Adipocyte (in vitro differentiated cells): ENCODE measurements around the gene SEMA5A.

Experiments used
- DNase-seq: peaks from one replicate; pipeline ENCODE4 v3.0.0-alpha.2; 2015; ENCODE audit warnings: low read depth
- H3K27me3 ChIP-seq: replicated peaks from 2 replicates; pipeline ENCODE4 v1.7.0; 2013; ENCODE audit warnings: mild to moderate bottlenecking, low read length, moderate library complexity; ENCODE audit not compliant: control insufficient read depth, insufficient read depth
- H3K36me3 ChIP-seq: 2 replicates; pipeline ENCODE4 v1.7.0; 2013; ENCODE audit warnings: low read length, mild to moderate bottlenecking, moderate library complexity; ENCODE audit not compliant: control insufficient read depth, insufficient read depth, severe bottlenecking
- H3K4me1 ChIP-seq: 2 replicates; pipeline ENCODE4 v1.7.0; 2013; ENCODE audit warnings: mild to moderate bottlenecking, low read length, moderate library complexity; ENCODE audit not compliant: control insufficient read depth, insufficient read depth
- H3K4me3 ChIP-seq: 2 replicates; pipeline ENCODE4 v1.7.0; 2013; ENCODE audit warnings: mild to moderate bottlenecking, low read length, moderate library complexity
- H3K9ac ChIP-seq: 2 replicates; pipeline ENCODE4 v1.7.0; 2013; ENCODE audit warnings: mild to moderate bottlenecking, low read length, moderate library complexity
- H3K9me3 ChIP-seq: 2 replicates; pipeline ENCODE4 v1.7.0; 2013; ENCODE audit warnings: mild to moderate bottlenecking, low read length, moderate library complexity; ENCODE audit not compliant: control insufficient read depth

SEMA5A gene

DNA sequence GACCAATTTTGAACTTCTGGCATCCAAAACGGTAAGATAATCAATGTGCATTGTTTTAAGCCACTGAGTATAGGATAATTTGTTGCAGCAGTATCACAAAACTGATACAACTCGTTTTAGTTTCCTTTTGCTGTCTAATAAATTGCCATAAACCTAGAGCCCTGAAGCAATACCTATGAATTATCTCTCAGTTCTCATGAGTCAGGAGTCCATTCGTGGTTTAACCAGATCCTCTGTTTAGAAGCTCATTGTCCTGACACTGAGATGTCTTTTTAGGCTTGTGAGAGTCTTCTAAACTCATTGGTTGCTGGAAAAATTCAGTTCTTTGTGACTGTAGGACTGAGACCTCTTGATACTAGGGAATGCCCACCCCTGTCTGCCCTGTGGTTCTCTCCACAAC is 262.9 kb downstream of the SEMA5A start:
- Histone ChIP-seq H3K4me1 (peaks cover 24% of the 10 kb centered on the region), H3K9me3 (no peaks in the 10 kb centered on the region), H3K9ac (no peak overlapping the region), H3K36me3 (no peaks in the 10 kb centered on the region), H3K27me3 (no peaks in the 10 kb centered on the region), H3K4me3 (no peak overlapping the region)
- no peak for DNase-seq

DNA sequence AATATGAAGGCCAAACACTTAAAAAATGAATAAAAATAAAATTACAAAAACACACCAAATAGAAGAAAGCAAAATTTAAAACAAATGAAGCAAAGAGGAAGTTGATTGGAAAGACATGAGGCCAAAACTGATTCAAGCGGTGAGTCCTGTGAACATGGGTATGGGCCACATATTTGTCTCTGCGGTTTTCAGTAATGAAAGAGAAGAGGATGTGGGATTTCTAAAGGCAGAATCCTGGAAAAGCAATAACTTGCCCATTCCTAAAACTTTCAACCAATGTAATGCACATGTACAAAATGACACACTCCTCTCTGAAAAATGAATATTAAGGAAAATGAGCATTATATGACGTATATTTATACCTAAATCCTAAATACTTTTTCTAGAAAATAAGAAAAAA is 263.7 kb downstream of the SEMA5A start:
- Histone ChIP-seq H3K9me3 (no peaks in the 10 kb centered on the region), H3K27me3 (no peaks in the 10 kb centered on the region), H3K4me3 (no peak overlapping the region), H3K9ac (no peak overlapping the region), H3K36me3 (no peaks in the 10 kb centered on the region), H3K4me1 (peaks cover 24% of the 10 kb centered on the region)
- DNase-seq = no peak

DNA sequence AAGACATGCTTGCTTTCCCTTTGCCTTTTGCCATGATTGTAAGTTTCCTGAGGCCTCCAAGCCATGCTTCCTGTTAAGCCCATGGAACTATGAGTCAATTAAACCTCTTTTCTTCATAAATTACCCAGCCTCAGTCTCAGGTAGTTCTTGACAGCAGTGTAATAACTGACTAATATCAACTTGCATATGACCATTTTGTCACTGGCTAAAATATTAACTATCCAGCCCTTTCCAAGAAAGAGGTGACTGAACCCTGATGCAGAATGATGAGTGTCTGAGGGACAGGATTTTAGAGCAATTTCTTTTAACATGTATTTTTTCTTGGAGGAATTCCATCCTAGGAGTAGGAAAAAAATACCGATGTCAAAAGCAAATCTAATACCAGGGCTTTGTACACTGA is 266.1 kb downstream of the SEMA5A start:
- no peak for DNase-seq
- Histone ChIP-seq H3K4me3 (no peak overlapping the region), H3K4me1 (peaks cover 14% of the 10 kb centered on the region), H3K27me3 (no peaks in the 10 kb centered on the region), H3K9me3 (no peaks in the 10 kb centered on the region), H3K9ac (no peak overlapping the region), H3K36me3 (no peaks in the 10 kb centered on the region)

GRCh38 chr5:9278921-9279603 is 266.8 kb downstream of the SEMA5A start:
- Histone ChIP-seq H3K4me3 (no peak overlapping the region), H3K9me3 (no peaks in the 10 kb centered on the region), H3K27me3 (no peaks in the 10 kb centered on the region), H3K9ac (no peak overlapping the region), H3K4me1 (peaks cover 6% of the 10 kb centered on the region), H3K36me3 (no peaks in the 10 kb centered on the region)
- no peak for DNase-seq

DNA sequence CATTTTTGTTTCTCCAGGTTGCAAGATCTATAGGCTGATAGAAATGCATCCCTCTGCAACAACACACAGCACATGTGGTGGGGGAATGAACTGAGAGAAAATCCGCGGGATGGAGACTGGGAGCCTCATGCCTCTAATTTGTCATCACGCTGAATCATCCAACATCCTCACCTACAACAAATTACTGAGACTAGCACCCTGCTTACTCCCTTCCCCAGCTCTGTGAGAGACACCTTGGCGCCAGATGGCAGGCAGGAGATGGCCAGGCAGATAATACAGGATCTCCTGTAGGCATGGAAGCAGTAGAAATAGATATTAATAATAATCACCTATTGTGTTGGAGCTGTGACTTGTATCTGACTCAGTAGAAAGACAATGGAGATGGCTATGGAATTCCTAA is 276.9 kb downstream of the SEMA5A start:
- Histone ChIP-seq H3K36me3 (no peaks in the 10 kb centered on the region), H3K4me3 (no peak overlapping the region), H3K9ac (no peak overlapping the region), H3K4me1 (no peaks in the 10 kb centered on the region), H3K27me3 (no peaks in the 10 kb centered on the region), H3K9me3 (no peaks in the 10 kb centered on the region)
- DNase-seq = no peak

- peaks cover 4% of the 10 kb centered on the region for H3K4me1 ChIP-seq
- no peak overlapping the region for H3K4me3 ChIP-seq
- H3K36me3 ChIP-seq = no peaks in the 10 kb centered on the region
- DNase-seq = no peak
- H3K9me3 ChIP-seq = no peaks in the 10 kb centered on the region
- no peak overlapping the region for H3K9ac ChIP-seq
- H3K27me3 ChIP-seq = no peaks in the 10 kb centered on the region
Measured at GRCh38 chr5:9268226-9268625, 277.6 kb downstream of the SEMA5A start.

DNA sequence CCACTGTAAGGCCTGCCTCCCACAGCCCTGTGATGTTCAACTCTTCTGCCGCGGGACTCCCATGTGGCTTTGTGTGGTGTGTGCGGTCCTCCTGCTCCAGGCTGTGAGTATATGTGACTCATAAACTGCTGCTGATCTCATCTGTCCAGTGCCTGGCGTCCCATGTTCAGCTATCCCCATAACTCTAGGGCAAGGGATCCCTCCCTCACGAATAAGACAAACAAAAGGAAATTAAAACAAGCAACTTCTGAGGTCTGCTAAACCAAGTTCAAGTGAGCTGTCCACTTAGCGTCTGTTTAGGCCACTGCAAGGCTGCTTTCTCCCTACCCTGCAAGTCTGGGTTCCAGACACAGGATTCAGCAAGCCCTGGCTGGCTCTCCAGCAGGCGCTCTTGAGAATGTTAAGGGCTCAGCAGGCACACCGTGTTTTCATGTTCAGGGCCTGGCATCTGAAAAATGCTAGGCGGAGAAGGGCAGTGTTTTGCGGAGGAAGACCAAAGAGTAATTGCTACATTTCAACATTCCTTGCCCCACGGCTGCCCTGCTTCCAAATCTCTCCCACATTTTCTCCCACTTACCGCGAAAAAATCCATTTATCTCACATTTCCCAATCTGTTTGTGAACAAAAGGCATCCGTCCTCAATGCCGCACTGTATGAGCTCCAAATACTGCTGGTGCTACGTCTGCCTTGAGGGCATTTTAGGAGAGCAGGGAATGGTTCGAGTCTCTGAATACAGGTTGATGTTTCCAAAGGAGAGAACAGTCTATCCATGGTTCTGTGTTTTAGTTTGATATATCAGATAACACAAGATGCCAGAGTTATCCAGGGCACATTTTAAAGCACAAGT is 280.2 kb downstream of the SEMA5A start:
- Histone ChIP-seq H3K36me3 (no peaks in the 10 kb centered on the region), H3K9me3 (no peaks in the 10 kb centered on the region), H3K4me1 (peaks cover 4% of the 10 kb centered on the region), H3K9ac (no peak overlapping the region), H3K27me3 (no peaks in the 10 kb centered on the region), H3K4me3 (no peak overlapping the region)
- DNase-seq = peak; percentile 87

- Histone ChIP-seq H3K36me3 (no peaks in the 10 kb centered on the region), H3K9me3 (no peaks in the 10 kb centered on the region), H3K4me3 (no peak overlapping the region), H3K4me1 (peaks cover 4% of the 10 kb centered on the region), H3K27me3 (no peaks in the 10 kb centered on the region), H3K9ac (no peak overlapping the region)
- no peak for DNase-seq
Measured at GRCh38 chr5:9264301-9264700, 281.6 kb downstream of the SEMA5A start.

- Histone ChIP-seq H3K9ac (no peak overlapping the region), H3K9me3 (no peaks in the 10 kb centered on the region), H3K4me1 (peaks cover 4% of the 10 kb centered on the region), H3K36me3 (no peaks in the 10 kb centered on the region), H3K4me3 (no peak overlapping the region), H3K27me3 (no peaks in the 10 kb centered on the region)
- DNase-seq = no peak
Measured at GRCh38 chr5:9263656-9264055, 282.2 kb downstream of the SEMA5A start.

- no peaks in the 10 kb centered on the region for H3K9me3 ChIP-seq
- peaks cover 7% of the 10 kb centered on the region for H3K4me1 ChIP-seq
- no peaks in the 10 kb centered on the region for H3K27me3 ChIP-seq
- DNase-seq = peak; percentile 63
- no peaks in the 10 kb centered on the region for H3K36me3 ChIP-seq
- no peak overlapping the region for H3K9ac ChIP-seq
- no peak overlapping the region for H3K4me3 ChIP-seq
Measured at GRCh38 chr5:9251379-9251980, 294.4 kb downstream of the SEMA5A start.

DNA sequence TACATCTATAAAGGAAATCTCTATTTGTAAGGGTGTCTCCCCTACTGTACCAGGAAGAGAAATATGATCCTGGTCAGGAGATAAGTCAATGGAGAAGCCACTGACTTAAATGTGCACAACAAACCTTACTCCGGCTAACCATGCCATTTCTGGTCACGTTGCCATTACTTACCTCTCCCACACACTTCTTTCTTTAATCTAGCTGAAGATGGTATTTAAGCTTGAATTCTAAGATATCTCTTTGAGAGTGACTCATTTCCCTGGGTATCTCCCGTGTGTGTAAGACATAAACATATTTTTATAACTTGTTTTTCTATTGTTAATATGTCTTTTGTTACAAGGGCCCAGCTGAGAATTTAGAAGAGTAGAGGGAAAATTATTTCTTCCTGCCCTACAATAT is 296.6 kb downstream of the SEMA5A start:
- Histone ChIP-seq H3K36me3 (no peaks in the 10 kb centered on the region), H3K9ac (no peak overlapping the region), H3K9me3 (no peaks in the 10 kb centered on the region), H3K4me3 (no peak overlapping the region), H3K4me1 (peaks cover 7% of the 10 kb centered on the region), H3K27me3 (no peaks in the 10 kb centered on the region)
- no peak for DNase-seq
